HG02884 (cell line): ENCODE results near the gene MCM3AP.

Experiments
- ATAC-seq: cut with Tn5 transposase; IDR thresholded peaks from one replicate; pipeline ENCODE4 v1.9.1; 2021; ENCODE audit warnings: mild to moderate bottlenecking, moderate library complexity; ENCODE audit not compliant: unreplicated experiment

The MCM3AP gene

GRCh38 chr21:46189213-46189958 lies 96.0 kb downstream of the MCM3AP start:
- no peak for ATAC-seq

- no peak for ATAC-seq
Measured at GRCh38 chr21:46188226-46189212, 96.9 kb downstream of the MCM3AP start.

- ATAC-seq = no peak
Measured at GRCh38 chr21:46187814-46188213, 97.6 kb downstream of the MCM3AP start.

- ATAC-seq = no peak
Measured at GRCh38 chr21:46187261-46187660, 98.2 kb downstream of the MCM3AP start.

GRCh38 chr21:46185716-46186115 lies 99.7 kb downstream of the MCM3AP start:
- no peak for ATAC-seq
